HG02943 (cell line): Measurements from ENCODE around the gene BHLHA15.

Experiments
- ATAC-seq: cut with Tn5 transposase; IDR thresholded peaks from one replicate; pipeline ENCODE4 v1.9.1; 2021; ENCODE audit warnings: mild to moderate bottlenecking, low read depth, moderate library complexity; ENCODE audit not compliant: unreplicated experiment

The BHLHA15 gene

GRCh38 chr7:98223351-98223897, 12.2 kb downstream of the BHLHA15 start:
- ATAC-seq, result no peak

GRCh38 chr7:98223898-98224700, 12.9 kb downstream of the BHLHA15 start:
- ATAC-seq, result no peak

DNA sequence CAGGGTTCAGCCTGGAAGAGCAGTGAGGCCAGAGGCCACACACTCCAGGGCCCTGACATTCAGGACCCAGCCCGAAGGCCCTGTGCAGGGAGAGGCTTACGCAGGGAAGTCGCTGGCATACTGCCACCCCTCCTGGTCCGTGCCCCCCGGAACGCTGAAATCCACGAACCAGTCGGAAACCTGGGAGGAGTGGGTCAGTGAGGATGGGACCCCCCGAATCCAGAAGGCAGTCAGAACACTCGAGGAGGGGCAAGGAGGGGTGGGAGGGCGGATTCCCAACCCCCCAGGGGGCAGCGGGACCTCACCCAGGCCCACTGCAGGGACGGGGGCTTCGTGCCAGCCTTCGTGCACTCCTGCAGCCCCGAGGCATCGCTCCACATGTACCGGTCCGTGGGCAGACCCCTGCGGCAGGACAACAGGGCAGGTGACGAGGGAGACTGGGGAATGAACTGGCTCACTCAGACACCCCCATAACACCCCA, 13.5 kb downstream of the BHLHA15 start:
- no peak for ATAC-seq

DNA sequence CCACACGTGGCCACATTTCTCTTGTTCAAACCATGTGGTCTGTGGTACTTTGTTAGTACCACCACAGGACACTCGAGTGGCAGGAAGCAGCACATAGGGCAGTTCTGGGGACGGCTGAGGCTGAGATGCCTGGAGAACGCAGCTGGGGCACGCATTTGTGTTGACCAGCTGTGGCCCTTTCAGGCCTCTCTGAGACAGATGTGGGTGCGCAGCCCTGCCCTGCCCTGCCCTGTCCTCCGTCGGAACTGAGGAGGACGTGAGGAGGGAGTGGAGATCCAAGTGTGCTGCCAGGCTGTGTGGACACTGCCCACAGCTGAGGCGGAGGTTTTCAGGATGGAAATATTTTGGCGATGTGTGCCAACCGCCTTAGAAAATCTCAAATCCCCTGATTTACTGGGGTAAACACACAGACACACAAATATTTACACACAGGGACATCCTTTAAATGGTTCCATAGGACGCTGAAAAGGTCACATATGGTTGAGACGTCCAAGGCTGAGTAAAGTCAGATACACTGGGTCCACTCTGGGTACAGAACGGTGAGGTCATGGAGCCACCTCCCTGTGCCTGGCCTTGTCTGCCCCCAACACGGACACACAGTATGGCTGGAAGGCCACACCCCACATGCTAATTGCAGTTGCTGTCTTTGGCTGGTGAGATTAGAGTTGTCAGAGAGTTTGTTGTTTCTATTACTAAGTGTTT, 14.8 kb downstream of the BHLHA15 start:
- ATAC-seq, result no peak

DNA sequence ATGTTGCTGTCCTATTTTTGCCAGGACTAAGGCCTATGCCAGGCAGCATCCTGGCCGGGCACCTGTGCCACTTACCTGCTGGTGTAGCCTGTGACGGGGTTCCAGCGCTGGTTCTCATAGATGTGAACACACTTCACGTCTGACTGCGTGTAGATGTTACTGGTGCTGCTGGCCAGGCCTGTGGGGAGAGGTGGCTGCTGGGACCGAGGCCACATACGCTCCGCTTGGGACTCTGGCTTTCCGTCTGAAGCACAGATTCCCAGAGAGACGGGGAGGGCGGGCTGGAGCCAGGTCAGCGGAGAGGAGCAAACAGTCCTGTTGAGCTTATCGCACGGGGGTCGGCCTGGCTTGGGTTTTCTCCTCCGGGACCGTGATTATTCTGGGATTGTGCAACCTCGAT, 16.7 kb downstream of the BHLHA15 start:
- ATAC-seq, result no peak

DNA sequence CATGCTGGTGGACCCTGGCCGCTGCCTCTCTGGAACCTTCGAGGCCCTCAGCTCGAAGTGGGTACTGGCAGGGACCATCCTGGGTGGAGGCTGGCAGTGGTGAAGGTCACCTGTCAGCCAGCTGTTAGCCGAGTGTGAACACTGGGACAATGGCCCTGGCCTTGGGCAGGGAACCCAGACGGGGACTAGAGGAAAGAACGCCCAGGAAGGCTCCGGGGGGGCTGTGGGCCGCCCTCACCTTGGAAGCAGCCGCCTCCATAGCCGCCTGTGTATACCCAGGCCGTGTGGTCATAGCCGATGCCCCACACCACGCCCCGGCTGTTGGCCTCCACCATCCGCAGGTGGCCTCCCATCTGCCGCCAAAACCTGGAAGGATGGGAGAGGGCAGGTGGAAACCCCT, 17.6 kb downstream of the BHLHA15 start:
- no peak for ATAC-seq

DNA sequence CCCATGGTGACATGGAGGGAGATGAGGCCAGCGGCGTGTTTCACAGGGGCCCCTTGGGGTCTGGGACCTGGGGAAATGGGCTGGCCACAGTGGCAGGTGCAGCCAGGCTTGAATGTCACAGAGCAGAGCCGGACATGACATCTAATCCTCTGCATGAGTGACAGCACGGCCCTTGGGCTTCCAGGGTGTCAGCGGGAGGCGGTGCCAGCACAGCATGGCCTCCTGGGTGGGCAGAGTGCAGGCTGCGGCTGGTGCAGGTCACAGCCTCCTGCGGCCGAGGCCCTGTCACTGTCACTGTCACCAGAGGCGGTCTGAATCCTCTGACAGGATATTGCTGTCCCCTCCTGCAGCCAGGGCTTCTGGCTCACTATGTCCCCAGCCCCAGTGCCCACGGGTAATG, 18.2 kb downstream of the BHLHA15 start:
- no peak for ATAC-seq

DNA sequence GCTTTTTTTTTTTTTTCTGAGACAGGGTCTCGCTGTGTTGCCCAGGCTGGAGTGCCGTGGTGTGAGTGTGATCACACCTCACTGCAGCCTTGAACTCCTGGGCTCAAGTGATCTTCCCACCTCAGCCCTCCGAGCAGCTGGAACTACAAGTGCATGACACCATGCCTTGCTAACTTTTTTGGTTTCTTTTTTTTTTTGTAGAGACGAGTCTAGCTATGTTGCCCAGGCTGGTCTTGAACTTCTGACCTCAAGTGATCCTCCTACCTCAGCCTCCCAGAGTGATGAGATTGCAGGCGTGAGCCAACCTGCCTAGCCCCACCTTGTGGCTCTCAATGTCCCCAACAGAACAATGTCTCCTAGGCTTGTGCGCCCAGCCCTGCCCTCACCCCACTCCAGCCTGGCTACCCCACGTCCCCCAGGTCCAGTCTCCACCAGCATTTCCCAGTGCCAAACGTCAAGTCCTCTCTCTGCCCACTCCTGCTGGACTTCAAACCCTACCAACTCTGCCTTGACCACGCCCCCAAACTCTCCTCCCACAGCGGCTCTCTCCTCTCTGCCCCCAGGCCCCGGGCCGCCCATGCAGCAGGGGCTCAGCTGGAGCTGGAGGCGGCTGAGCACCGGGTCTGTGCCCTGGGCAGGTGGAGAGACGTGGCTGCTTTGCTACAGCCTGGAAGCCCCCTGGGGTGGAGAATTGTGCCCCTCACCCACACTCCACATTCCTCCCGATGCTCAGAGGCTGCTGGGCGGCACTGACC, 18.9 kb downstream of the BHLHA15 start:
- no peak for ATAC-seq

DNA sequence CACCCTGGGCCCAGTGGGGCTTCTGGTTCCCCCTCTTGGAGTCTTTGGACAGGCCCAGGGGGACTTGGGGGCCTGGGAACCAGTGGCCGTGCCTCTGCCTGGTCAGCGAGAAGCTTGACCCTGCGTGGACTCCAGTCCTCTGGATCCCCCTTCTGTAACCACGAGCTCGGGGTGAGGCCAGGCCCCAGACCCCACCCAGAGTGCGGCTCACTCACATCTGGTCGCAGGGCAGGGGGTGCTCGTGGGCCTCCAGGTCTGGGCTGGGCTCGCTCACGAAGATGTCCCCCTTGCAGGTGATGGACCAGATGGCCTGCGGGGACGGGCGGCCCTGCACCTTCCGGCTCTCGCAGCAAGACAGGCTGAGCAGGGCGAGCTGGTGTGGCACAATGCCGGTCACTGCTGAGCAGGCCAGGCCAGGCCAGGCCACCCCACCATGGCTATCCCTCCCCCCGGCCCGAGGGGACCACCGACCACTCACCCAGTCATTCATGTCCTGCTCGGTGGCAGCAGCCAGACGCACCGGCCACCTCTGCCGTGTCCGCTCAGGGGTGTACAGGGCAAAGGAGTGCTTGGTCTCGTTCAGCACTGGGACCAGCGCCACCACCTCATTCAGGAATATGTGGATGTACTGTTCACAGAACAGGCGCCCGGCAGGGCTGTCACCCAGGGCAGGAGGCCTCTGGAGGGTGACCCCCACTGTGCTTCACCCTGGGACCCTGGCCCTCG, 19.7 kb downstream of the BHLHA15 start:
- ATAC-seq, result no peak

- no peak for ATAC-seq
These were observed 20.4 kb downstream of the BHLHA15 start for GRCh38 chr7:98231493-98232262.

DNA sequence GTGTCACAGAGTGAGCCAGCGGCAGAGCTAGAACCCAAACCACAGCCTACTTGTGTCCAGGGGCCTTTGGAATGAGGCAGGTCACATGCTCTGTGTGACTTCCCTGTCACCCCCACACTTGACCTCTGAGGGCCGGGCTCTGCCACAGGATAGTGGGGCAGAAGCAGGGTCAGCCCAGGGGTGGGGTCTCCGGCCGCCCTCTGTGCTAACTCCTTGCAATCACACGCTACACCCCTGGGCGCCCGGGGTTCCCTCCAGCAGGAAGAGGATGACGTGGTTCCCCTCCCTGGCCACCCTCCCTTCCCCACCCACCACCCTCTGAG, 21.0 kb downstream of the BHLHA15 start:
- ATAC-seq, result no peak

DNA sequence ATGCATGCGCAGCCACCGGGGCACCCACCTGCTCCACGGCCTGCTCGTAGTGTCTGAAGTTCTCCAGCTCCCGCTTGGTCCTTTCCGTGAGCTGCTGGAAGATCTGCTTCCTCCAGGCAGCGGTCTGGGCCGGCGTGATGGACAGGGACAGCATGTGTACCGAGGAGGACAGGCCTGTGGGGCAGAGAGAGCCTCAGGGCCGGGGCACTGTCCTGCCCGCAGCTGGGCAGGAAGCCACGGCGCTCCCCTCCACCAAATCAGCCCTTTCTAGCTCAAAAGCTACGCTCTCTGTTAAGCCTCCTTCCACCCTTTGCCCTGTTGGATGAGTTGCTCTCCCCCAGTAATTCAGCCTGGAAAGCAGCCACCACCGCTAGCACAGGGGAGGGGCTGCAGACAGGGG, 21.6 kb downstream of the BHLHA15 start:
- ATAC-seq, result no peak

- no peak for ATAC-seq
These were observed 22.2 kb downstream of the BHLHA15 start for GRCh38 chr7:98233219-98234070.

DNA sequence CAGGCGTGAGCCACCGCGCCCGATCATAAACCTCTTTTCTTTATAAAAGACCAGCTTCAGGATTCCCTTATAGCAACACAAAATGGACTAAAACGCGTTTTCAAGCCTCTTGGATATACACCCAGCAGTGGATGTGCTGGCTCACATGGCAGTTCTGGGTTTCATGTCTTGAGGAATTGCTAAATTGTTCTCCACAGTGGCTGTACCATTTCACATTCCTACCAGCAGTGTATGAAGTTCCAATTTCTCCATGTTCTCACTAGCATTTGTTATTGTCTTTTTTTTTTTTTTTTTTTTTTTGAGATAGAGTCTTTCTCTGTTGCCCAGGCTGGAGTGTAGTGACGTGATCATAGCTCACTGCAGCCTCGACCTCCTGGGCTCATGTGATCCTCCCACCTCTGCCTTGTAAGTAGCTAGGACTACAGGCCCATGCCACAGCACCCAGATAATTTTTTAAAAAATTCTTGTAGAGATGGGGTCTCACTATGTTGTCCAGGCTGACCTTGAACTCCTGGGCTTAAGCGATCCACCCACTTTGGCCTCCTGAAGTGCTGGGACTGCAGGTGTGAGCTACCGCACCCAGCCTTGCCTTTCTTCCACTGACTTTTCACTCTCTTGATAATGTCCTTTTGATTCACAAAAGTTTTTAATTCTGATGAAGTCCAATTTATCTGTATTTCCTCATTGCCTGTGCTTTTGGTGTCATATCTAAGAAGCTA, 23.3 kb downstream of the BHLHA15 start:
- ATAC-seq, result no peak

DNA sequence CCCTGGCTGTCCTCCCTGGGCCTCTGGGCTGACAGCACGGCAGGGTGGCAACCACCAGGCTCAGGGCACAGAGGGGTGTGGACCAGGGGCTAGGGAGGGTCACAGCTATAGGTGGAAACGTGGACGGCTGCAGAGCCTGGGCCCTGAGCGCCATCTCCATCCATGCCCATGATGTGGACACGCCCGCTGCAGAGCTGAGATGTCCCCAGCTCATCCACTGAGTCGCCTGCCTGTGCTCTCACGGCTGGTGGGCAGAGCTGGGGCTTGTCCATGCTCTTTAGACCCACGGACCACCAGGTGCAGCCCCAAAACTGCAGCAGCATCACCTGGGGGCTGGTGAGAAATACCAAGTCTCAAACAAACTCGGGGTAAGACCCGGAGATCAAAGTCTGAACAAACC, 24.7 kb downstream of the BHLHA15 start:
- ATAC-seq, result no peak

- no peak for ATAC-seq
These were observed 25.3 kb downstream of the BHLHA15 start for GRCh38 chr7:98236355-98237185.

- ATAC-seq, result no peak
These were observed 26.8 kb downstream of the BHLHA15 start for GRCh38 chr7:98238076-98238475.
